LoVo (cell line): ENCODE results near the gene C22orf23.
"Not testable (repeated sequence)": the region's sequence is repeated elsewhere in the genome, so short reads cannot be mapped to it uniquely, and the experiment has no call there.

Experiments
- DNase-seq: peaks from one replicate; pipeline ENCODE4 v3.0.0-alpha.2; 2016; ENCODE audit warnings: low spot score

Gene C22orf23

GRCh38 chr22:37953062-37953436 lies 352 bp downstream of the C22orf23 start:
- no peak for DNase-seq

- not testable (repeated sequence) for DNase-seq
Measured at GRCh38 chr22:37952629-37953028, 772 bp downstream of the C22orf23 start.

- no peak for DNase-seq
Measured at GRCh38 chr22:37951305-37951704, 2.1 kb downstream of the C22orf23 start.

- DNase-seq, result not testable (repeated sequence)
Measured at GRCh38 chr22:37947142-37947795, 6.1 kb downstream of the C22orf23 start.

- DNase-seq, result not testable (repeated sequence)
Measured at GRCh38 chr22:37944423-37944822, 9.0 kb downstream of the C22orf23 start.

GRCh38 chr22:37943825-37944198 lies 9.6 kb downstream of the C22orf23 start:
- DNase-seq, result no peak

- no peak for DNase-seq
Measured at GRCh38 chr22:37943136-37943824, 10.1 kb downstream of the C22orf23 start.

GRCh38 chr22:37942133-37942532 lies 11.3 kb downstream of the C22orf23 start:
- no peak for DNase-seq

- DNase-seq, result no peak
Measured at GRCh38 chr22:37940698-37941376, 12.6 kb downstream of the C22orf23 start.

- DNase-seq, result peak; percentile 91
Measured at GRCh38 chr22:37933711-37934376, 19.6 kb downstream of the C22orf23 start.

- no peak for DNase-seq
Measured at GRCh38 chr22:37932821-37933578, 20.4 kb downstream of the C22orf23 start.

- DNase-seq, result no peak
Measured at GRCh38 chr22:37932401-37932800, 21.0 kb downstream of the C22orf23 start.

- no peak for DNase-seq
Measured at GRCh38 chr22:37931893-37932389, 21.5 kb downstream of the C22orf23 start.

- DNase-seq, result no peak
Measured at GRCh38 chr22:37930952-37931440, 22.4 kb downstream of the C22orf23 start.

GRCh38 chr22:37930270-37930951 lies 23.0 kb downstream of the C22orf23 start:
- no peak for DNase-seq

GRCh38 chr22:37929390-37929789 lies 24.0 kb downstream of the C22orf23 start:
- no peak for DNase-seq

GRCh38 chr22:37927637-37927936 lies 25.8 kb downstream of the C22orf23 start:
- DNase-seq, result no peak

GRCh38 chr22:37926771-37927636 lies 26.4 kb downstream of the C22orf23 start:
- DNase-seq, result no peak

- DNase-seq, result no peak
Measured at GRCh38 chr22:37926358-37926757, 27.0 kb downstream of the C22orf23 start.

GRCh38 chr22:37925767-37926166 lies 27.6 kb downstream of the C22orf23 start:
- DNase-seq, result no peak
